Glomerular visceral epithelial cell (primary cell): ENCODE measurements around the gene MDM1.
A peak's percentile ranks its signal among the peaks of the same experiment; 100 is the strongest.

Experiments
- DNase-seq: peaks from one replicate; pipeline ENCODE4 v3.0.0-alpha.2; 2016; ENCODE audit errors: extremely low spot score

Gene MDM1

GRCh38 chr12:68356986-68357385 is 24.8 kb upstream of the MDM1 start:
- no peak for DNase-seq

GRCh38 chr12:68356060-68356695 is 24.0 kb upstream of the MDM1 start:
- no peak for DNase-seq

GRCh38 chr12:68354977-68355541 is 22.9 kb upstream of the MDM1 start:
- no peak for DNase-seq

GRCh38 chr12:68352067-68352466 is 19.9 kb upstream of the MDM1 start:
- peak; percentile 37 for DNase-seq

GRCh38 chr12:68350753-68351152 is 18.6 kb upstream of the MDM1 start:
- peak; percentile 24 for DNase-seq

- peak; percentile 47 for DNase-seq
These were observed 17.9 kb upstream of the MDM1 start for GRCh38 chr12:68349921-68350606.

GRCh38 chr12:68349220-68349621 is 17.1 kb upstream of the MDM1 start:
- DNase-seq, result peak; percentile 4

GRCh38 chr12:68348419-68348818 is 16.3 kb upstream of the MDM1 start:
- DNase-seq, result no peak

GRCh38 chr12:68345763-68346162 is 13.6 kb upstream of the MDM1 start:
- DNase-seq, result no peak

GRCh38 chr12:68344126-68344525 is 12.0 kb upstream of the MDM1 start:
- DNase-seq, result no peak

GRCh38 chr12:68342966-68343365 is 10.8 kb upstream of the MDM1 start:
- DNase-seq, result no peak

GRCh38 chr12:68341822-68342221 is 9.7 kb upstream of the MDM1 start:
- DNase-seq, result no peak

GRCh38 chr12:68340404-68341270 is 8.5 kb upstream of the MDM1 start:
- DNase-seq, result no peak

GRCh38 chr12:68336889-68337303 is 4.7 kb upstream of the MDM1 start:
- no peak for DNase-seq

- DNase-seq, result no peak
These were observed 3.3 kb upstream of the MDM1 start for GRCh38 chr12:68335462-68335861.

- DNase-seq, result no peak
These were observed 2.0 kb upstream of the MDM1 start for GRCh38 chr12:68334132-68334531.

- no peak for DNase-seq
These were observed 817 bp upstream of the MDM1 start for GRCh38 chr12:68332728-68333630.

GRCh38 chr12:68331500-68331868 is 678 bp downstream of the MDM1 start:
- no peak for DNase-seq

- no peak for DNase-seq
These were observed 4.3 kb downstream of the MDM1 start for GRCh38 chr12:68327896-68328295.

GRCh38 chr12:68326716-68327115 is 5.4 kb downstream of the MDM1 start:
- no peak for DNase-seq

GRCh38 chr12:68325966-68326365 is 6.2 kb downstream of the MDM1 start:
- no peak for DNase-seq
